CD4-positive, alpha-beta memory T cell (primary cell): Measurements from ENCODE around the gene SMIM21. TPM values are rescaled to one million over a fixed set of nuclear protein-coding genes. Genes with fewer than 3 reads are reported as not detected.

Experiments used
- CTCF ChIA-PET: fragments of 350-600 bp; sonication (Branson Sonifier 250); formaldehyde crosslinking; loops from one replicate; lab custom pipeline; 2021; ENCODE audit warnings: inconsistent platforms; ENCODE audit not compliant: partially characterized antibody; lab: Charles Lee
- POLR2A ChIA-PET: fragments of 350-600 bp; sonication (Branson Sonifier 250); formaldehyde crosslinking; loops from one replicate; lab custom pipeline; 2021; ENCODE audit not compliant: partially characterized antibody; lab: Charles Lee
- DNase-seq, 5 donors: peaks; one replicate each; pipeline versions ENCODE4 v3.0.0 to v3.0.0-alpha.2; 2020 to 2022; ENCODE audit warnings: mixed read lengths in 1 of 5
- H3K27ac ChIP-seq: one replicate; pipeline ENCODE4 v1.7.0; 2013; ENCODE audit warnings: low read depth, low read length
- H3K27me3 ChIP-seq: 2 replicates; pipeline ENCODE4 v1.7.0; 2013; ENCODE audit warnings: mild to moderate bottlenecking, low read length, moderate library complexity; ENCODE audit not compliant: insufficient read depth
- H3K36me3 ChIP-seq: 2 replicates; pipeline ENCODE4 v1.7.0; 2013; ENCODE audit warnings: mild to moderate bottlenecking, low read length, moderate library complexity; ENCODE audit not compliant: insufficient read depth
- H3K4me1 ChIP-seq: 2 replicates; pipeline ENCODE4 v1.7.0; 2013; ENCODE audit warnings: mild to moderate bottlenecking, low read length, moderate library complexity; ENCODE audit not compliant: insufficient read depth
- H3K4me3 ChIP-seq, 2 donors: one replicate each; pipeline ENCODE4 v1.7.0; 2013; ENCODE audit warnings: low read length in 2 of 2, mild to moderate bottlenecking in 1 of 2
- H3K9me3 ChIP-seq, 2 donors: one replicate each; pipeline ENCODE4 v1.7.0; 2013; ENCODE audit warnings: low read length in 2 of 2, control low read depth in 1 of 2; ENCODE audit not compliant: control insufficient read depth in 1 of 2
- H3K27ac Mint-ChIP-seq, 7 donors: one replicate each; pipeline ENCODE4 v1.8.0; 2020 to 2021; ENCODE audit warnings: mixed read lengths in 7 of 7, mild to moderate bottlenecking in 6 of 7, inconsistent platforms in 3 of 7, moderate library complexity in 3 of 7
- H3K27me3 Mint-ChIP-seq, 2 donors: one replicate each; pipeline ENCODE4 v1.8.0; 2020 to 2021; ENCODE audit warnings: mixed read lengths in 2 of 2
- H3K36me3 Mint-ChIP-seq, 2 donors: one replicate each; pipeline ENCODE4 v1.8.0; 2020 to 2021; ENCODE audit warnings: mixed read lengths in 2 of 2, inconsistent platforms in 1 of 2, mild to moderate bottlenecking in 1 of 2
- H3K4me1 Mint-ChIP-seq, 4 donors: one replicate each; pipeline ENCODE4 v1.8.0; 2020 to 2021; ENCODE audit warnings: mixed read lengths in 4 of 4, mild to moderate bottlenecking in 1 of 4
- H3K4me3 Mint-ChIP-seq, 8 donors: one replicate each; pipeline ENCODE4 v1.8.0; 2020 to 2021; ENCODE audit warnings: mixed read lengths in 8 of 8, mild to moderate bottlenecking in 7 of 8, moderate library complexity in 6 of 8, inconsistent platforms in 3 of 8
- H3K9me3 Mint-ChIP-seq, 8 donors: one replicate each; pipeline ENCODE4 v1.8.0; 2020 to 2021; ENCODE audit warnings: mixed read lengths in 8 of 8, mild to moderate bottlenecking in 5 of 8, inconsistent platforms in 3 of 8, moderate library complexity in 1 of 8
- intact Hi-C: fragments of 100-400 bp; cut with micrococcal nuclease; formaldehyde crosslinking; loops from one replicate; pipeline ENCODE4 v1.15.1; 2023
- polyA plus RNA-seq, 2 donors: library from polyadenylated mRNA; unstranded; fragments of 300-500 nt; fragmentation: Illumina TruSeq; gene quantifications; one replicate each; pipeline ENCODE4 v1.2.3, GENCODE V29; 2021
- total RNA-seq, 2 experiments: library from RNA; stranded (reverse); gene quantifications; one replicate each; pipeline ENCODE4 v1.2.3, GENCODE V29; 2021

Gene SMIM21
- total and polyA plus RNA-seq, 4 experiments from 2014 or later = not detected

- no peaks in the 10 kb centered on the region for H3K36me3 Mint-ChIP-seq
- Histone ChIP-seq H3K27ac (no peak overlapping the region), H3K36me3 (no peaks in the 10 kb centered on the region), H3K4me3 (no peak overlapping the region), H3K4me1 (no peaks in the 10 kb centered on the region), H3K27me3 (no peaks in the 10 kb centered on the region), H3K9me3 (no peaks in the 10 kb centered on the region)
- POLR2A ChIA-PET = no interaction called here
- no peak overlapping the region for H3K4me3 Mint-ChIP-seq
- CTCF ChIA-PET = no interaction called here
- H3K4me1 Mint-ChIP-seq = no peaks in the 10 kb centered on the region
- no peak overlapping the region for H3K27ac Mint-ChIP-seq
- intact Hi-C loops = no loop called here
- peaks cover 3 to 7% of the 10 kb centered on the region in 2 donors for H3K27me3 Mint-ChIP-seq
- DNase-seq = no peak
- no peaks in the 10 kb centered on the region for H3K9me3 Mint-ChIP-seq
Observed at GRCh38 chr18:75467281-75467795, 39.8 kb upstream of the SMIM21 start.

GRCh38 chr18:75464356-75464755 lies 36.9 kb upstream of the SMIM21 start:
- ChIA-PET POLR2A (no interaction called here), CTCF (no interaction called here)
- H3K36me3 Mint-ChIP-seq = no peaks in the 10 kb centered on the region
- Histone ChIP-seq H3K4me1 (no peaks in the 10 kb centered on the region), H3K9me3 (no peaks in the 10 kb centered on the region), H3K27ac (no peak overlapping the region), H3K36me3 (no peaks in the 10 kb centered on the region), H3K27me3 (no peaks in the 10 kb centered on the region), H3K4me3 (no peak overlapping the region)
- no peak overlapping the region for H3K4me3 Mint-ChIP-seq
- no peaks in the 10 kb centered on the region for H3K4me1 Mint-ChIP-seq
- DNase-seq = no peak
- intact Hi-C loops = no loop called here
- H3K9me3 Mint-ChIP-seq = peaks cover 0 to 4% (median 0%) of the 10 kb centered on the region in 8 donors
- peaks cover 3 to 11% of the 10 kb centered on the region in 2 donors for H3K27me3 Mint-ChIP-seq
- H3K27ac Mint-ChIP-seq = no peak overlapping the region

- no peaks in the 10 kb centered on the region for H3K4me1 Mint-ChIP-seq
Observed at GRCh38 chr18:75462178-75462832, 34.8 kb upstream of the SMIM21 start.

GRCh38 chr18:75456199-75456631 lies 28.7 kb upstream of the SMIM21 start:
- intact Hi-C loops = no loop called here
- Histone ChIP-seq H3K9me3 (no peaks in the 10 kb centered on the region), H3K4me3 (no peak overlapping the region), H3K27me3 (peaks cover 16% of the 10 kb centered on the region), H3K4me1 (peaks cover 10% of the 10 kb centered on the region), H3K27ac (no peak overlapping the region), H3K36me3 (no peaks in the 10 kb centered on the region)
- H3K9me3 Mint-ChIP-seq = peaks cover 3 to 24% (median 17%) of the 10 kb centered on the region in 8 donors
- H3K27ac Mint-ChIP-seq = no peak overlapping the region
- ChIA-PET CTCF (no interaction called here), POLR2A (no interaction called here)
- H3K36me3 Mint-ChIP-seq = peaks cover 0 to 10% of the 10 kb centered on the region in 2 donors
- H3K27me3 Mint-ChIP-seq = peaks cover 29 to 48% of the 10 kb centered on the region in 2 donors
- peaks cover 7 to 15% (median 11%) of the 10 kb centered on the region in 4 donors for H3K4me1 Mint-ChIP-seq
- DNase-seq = no peak
- H3K4me3 Mint-ChIP-seq = peak overlapping the region; percentile 49 to 81 (median 77)

More at GRCh38 chr18:75462178-75462832, 34.8 kb upstream of the SMIM21 start:
- Mint-ChIP-seq H3K27ac (no peak overlapping the region), H3K9me3 (peaks cover 3 to 24% (median 13%) of the 10 kb centered on the region in 8 donors), H3K36me3 (peaks cover 0 to 10% of the 10 kb centered on the region in 2 donors), H3K27me3 (peaks cover 8 to 26% of the 10 kb centered on the region in 2 donors), H3K4me3 (no peak overlapping the region)
- H3K9me3 ChIP-seq = no peaks in the 10 kb centered on the region
- H3K4me3 ChIP-seq = no peak overlapping the region
- no peaks in the 10 kb centered on the region for H3K36me3 ChIP-seq
- H3K27ac ChIP-seq = no peak overlapping the region
- no peaks in the 10 kb centered on the region for H3K27me3 ChIP-seq
- intact Hi-C loops = no loop called here
- H3K4me1 ChIP-seq = no peaks in the 10 kb centered on the region
- DNase-seq = no peak
- ChIA-PET POLR2A (no interaction called here), CTCF (no interaction called here)

- H3K27ac ChIP-seq = no peak overlapping the region
- Mint-ChIP-seq H3K27ac (no peak overlapping the region), H3K4me3 (peak overlapping the region; percentile 67 to 85 (median 78)), H3K9me3 (peaks cover 3 to 24% (median 17%) of the 10 kb centered on the region in 8 donors), H3K36me3 (peaks cover 0 to 10% of the 10 kb centered on the region in 2 donors), H3K4me1 (peaks cover 7 to 15% (median 11%) of the 10 kb centered on the region in 4 donors), H3K27me3 (peaks cover 29 to 51% of the 10 kb centered on the region in 2 donors)
- POLR2A ChIA-PET = no interaction called here
- intact Hi-C loops = no loop called here
- DNase-seq = no peak
- CTCF ChIA-PET = interaction anchor here (0.9 kb wide), 1 partner anchor 965 kb away, joined by 5 read pairs; no protein-coding TSS in a partner anchor
- no peak overlapping the region for H3K4me3 ChIP-seq
- peaks cover 10% of the 10 kb centered on the region for H3K4me1 ChIP-seq
- no peaks in the 10 kb centered on the region for H3K36me3 ChIP-seq
- peaks cover 16% of the 10 kb centered on the region for H3K27me3 ChIP-seq
- no peaks in the 10 kb centered on the region for H3K9me3 ChIP-seq
Observed at GRCh38 chr18:75455249-75456198, 28.0 kb upstream of the SMIM21 start.

GRCh38 chr18:75454022-75454795 lies 26.7 kb upstream of the SMIM21 start:
- H3K4me3 ChIP-seq = no peak overlapping the region
- Mint-ChIP-seq H3K4me3 (no peak overlapping the region), H3K27ac (no peak overlapping the region), H3K9me3 (peaks cover 3 to 26% (median 17%) of the 10 kb centered on the region in 8 donors), H3K36me3 (peaks cover 0 to 10% of the 10 kb centered on the region in 2 donors), H3K4me1 (peaks cover 7 to 15% (median 11%) of the 10 kb centered on the region in 4 donors), H3K27me3 (peaks cover 36 to 46% of the 10 kb centered on the region in 2 donors)
- H3K4me1 ChIP-seq = peaks cover 10% of the 10 kb centered on the region
- no peak for DNase-seq
- ChIA-PET CTCF (interaction anchor here (0.9 kb wide), 1 partner anchor 964 kb away, joined by 5 read pairs; no protein-coding TSS in a partner anchor), POLR2A (no interaction called here)
- H3K36me3 ChIP-seq = no peaks in the 10 kb centered on the region
- intact Hi-C loops = no loop called here
- H3K27me3 ChIP-seq = peaks cover 16% of the 10 kb centered on the region
- H3K27ac ChIP-seq = no peak overlapping the region
- no peaks in the 10 kb centered on the region for H3K9me3 ChIP-seq
